GM23338 (cell line): ENCODE results near the gene MBD5.

Source experiments
- POLR2AphosphoS5 ChIP-seq: IDR thresholded peaks from 2 replicates; pipeline ENCODE4 v1.6.1; 2016; ENCODE audit warnings: antibody characterized with exemption, low read depth
- TF ChIP-seq, protein P1 (sequence below), 2 experiments: fragments of 200-600 bp in 1 of 2; sonication (generic) in 1 of 2; conservative IDR thresholded peaks; 2 replicates each; pipeline versions ENCODE4 v1.5.1 to v1.6.1; 2016 to 2017; ENCODE audit warnings: antibody characterized with exemption in 2 of 2, low read depth in 2 of 2, mild to moderate bottlenecking in 2 of 2, moderate library complexity in 1 of 2
- TF ChIP-seq, protein P2 (sequence below): IDR thresholded peaks from one replicate; pipeline ENCODE4 v1.6.1; 2018; ENCODE audit warnings: antibody characterized with exemption; ENCODE audit not compliant: unreplicated experiment

DNA sequence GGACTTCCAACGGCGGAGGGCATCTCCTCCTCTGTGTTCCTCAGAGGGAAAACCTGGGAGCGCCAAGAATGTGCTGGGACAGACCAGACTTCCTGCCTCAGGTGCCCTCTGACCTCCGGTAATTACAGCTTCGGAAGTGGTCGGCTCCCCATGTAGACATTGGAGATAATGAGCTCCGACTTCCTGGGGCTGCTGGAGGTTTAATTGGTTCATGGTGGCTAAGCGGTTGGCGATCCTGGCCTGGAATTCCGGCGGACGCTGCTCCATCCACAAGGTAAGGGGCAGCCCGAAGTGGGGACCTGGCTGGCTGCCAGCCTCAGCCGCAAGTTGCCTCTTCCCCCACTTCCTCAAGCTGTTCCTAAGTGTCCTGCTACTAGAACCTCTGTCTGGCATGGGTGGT lies 540.5 kb downstream of the MBD5 start:
- TF ChIP-seq, protein P1, sequence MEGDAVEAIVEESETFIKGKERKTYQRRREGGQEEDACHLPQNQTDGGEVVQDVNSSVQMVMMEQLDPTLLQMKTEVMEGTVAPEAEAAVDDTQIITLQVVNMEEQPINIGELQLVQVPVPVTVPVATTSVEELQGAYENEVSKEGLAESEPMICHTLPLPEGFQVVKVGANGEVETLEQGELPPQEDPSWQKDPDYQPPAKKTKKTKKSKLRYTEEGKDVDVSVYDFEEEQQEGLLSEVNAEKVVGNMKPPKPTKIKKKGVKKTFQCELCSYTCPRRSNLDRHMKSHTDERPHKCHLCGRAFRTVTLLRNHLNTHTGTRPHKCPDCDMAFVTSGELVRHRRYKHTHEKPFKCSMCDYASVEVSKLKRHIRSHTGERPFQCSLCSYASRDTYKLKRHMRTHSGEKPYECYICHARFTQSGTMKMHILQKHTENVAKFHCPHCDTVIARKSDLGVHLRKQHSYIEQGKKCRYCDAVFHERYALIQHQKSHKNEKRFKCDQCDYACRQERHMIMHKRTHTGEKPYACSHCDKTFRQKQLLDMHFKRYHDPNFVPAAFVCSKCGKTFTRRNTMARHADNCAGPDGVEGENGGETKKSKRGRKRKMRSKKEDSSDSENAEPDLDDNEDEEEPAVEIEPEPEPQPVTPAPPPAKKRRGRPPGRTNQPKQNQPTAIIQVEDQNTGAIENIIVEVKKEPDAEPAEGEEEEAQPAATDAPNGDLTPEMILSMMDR (conservative IDR thresholded peaks at IDR 0.05; ENCODE audit: low read depth in 2 of 2): no peak
- TF ChIP-seq, protein P2, sequence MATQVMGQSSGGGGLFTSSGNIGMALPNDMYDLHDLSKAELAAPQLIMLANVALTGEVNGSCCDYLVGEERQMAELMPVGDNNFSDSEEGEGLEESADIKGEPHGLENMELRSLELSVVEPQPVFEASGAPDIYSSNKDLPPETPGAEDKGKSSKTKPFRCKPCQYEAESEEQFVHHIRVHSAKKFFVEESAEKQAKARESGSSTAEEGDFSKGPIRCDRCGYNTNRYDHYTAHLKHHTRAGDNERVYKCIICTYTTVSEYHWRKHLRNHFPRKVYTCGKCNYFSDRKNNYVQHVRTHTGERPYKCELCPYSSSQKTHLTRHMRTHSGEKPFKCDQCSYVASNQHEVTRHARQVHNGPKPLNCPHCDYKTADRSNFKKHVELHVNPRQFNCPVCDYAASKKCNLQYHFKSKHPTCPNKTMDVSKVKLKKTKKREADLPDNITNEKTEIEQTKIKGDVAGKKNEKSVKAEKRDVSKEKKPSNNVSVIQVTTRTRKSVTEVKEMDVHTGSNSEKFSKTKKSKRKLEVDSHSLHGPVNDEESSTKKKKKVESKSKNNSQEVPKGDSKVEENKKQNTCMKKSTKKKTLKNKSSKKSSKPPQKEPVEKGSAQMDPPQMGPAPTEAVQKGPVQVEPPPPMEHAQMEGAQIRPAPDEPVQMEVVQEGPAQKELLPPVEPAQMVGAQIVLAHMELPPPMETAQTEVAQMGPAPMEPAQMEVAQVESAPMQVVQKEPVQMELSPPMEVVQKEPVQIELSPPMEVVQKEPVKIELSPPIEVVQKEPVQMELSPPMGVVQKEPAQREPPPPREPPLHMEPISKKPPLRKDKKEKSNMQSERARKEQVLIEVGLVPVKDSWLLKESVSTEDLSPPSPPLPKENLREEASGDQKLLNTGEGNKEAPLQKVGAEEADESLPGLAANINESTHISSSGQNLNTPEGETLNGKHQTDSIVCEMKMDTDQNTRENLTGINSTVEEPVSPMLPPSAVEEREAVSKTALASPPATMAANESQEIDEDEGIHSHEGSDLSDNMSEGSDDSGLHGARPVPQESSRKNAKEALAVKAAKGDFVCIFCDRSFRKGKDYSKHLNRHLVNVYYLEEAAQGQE: no peak
- TF ChIP-seq POLR2AphosphoS5: no peak
